Neural progenitor cell (in vitro differentiated cells): ENCODE data around the gene CYP11A1. TPM values are rescaled to one million over a fixed set of nuclear protein-coding genes. Genes with fewer than 3 reads are reported as not detected.
A peak's percentile ranks its signal among the peaks of the same experiment; 100 is the strongest.

ENCODE experiments used
- DNase-seq: peaks from one replicate; pipeline ENCODE4 v3.0.0-alpha.2; 2016; ENCODE audit warnings: low spot score
- H2AFZ ChIP-seq: fragments of 200-600 bp; sonication (generic); replicated peaks from 2 replicates; pipeline ENCODE4 v1.6.1; 2016; ENCODE audit warnings: antibody characterized with exemption
- H3F3A ChIP-seq: fragments of 200-600 bp; sonication (generic); 2 replicates; pipeline ENCODE4 v1.6.1; 2016; ENCODE audit warnings: antibody characterized with exemption, low read depth
- H3K27ac ChIP-seq: fragments of 200-600 bp; sonication (generic); 2 replicates; pipeline ENCODE4 v1.5.1; 2016; ENCODE audit warnings: mild to moderate bottlenecking
- H3K27me3 ChIP-seq: fragments of 200-600 bp; sonication (generic); 2 replicates; pipeline ENCODE4 v1.6.1; 2016; ENCODE audit warnings: mild to moderate bottlenecking, moderate library complexity
- H3K36me3 ChIP-seq: fragments of 200-600 bp; sonication (generic); 2 replicates; pipeline ENCODE4 v1.5.1; 2016
- H3K4me1 ChIP-seq: fragments of 200-600 bp; sonication (generic); 2 replicates; pipeline ENCODE4 v1.6.1; 2016; ENCODE audit warnings: mixed run types
- H3K4me2 ChIP-seq: fragments of 200-600 bp; sonication (generic); 2 replicates; pipeline ENCODE4 v1.6.1; 2016
- H3K4me3 ChIP-seq: fragments of 200-600 bp; sonication (generic); 2 replicates; pipeline ENCODE4 v1.5.1; 2016
- H3K79me2 ChIP-seq: fragments of 200-600 bp; sonication (generic); 2 replicates; pipeline ENCODE4 v1.6.1; 2016; ENCODE audit warnings: low read depth
- H3K9ac ChIP-seq: fragments of 200-600 bp; sonication (generic); 2 replicates; pipeline ENCODE4 v1.6.1; 2016
- H3K9me3 ChIP-seq: fragments of 200-600 bp; sonication (generic); 2 replicates; pipeline ENCODE4 v1.5.1; 2016; ENCODE audit warnings: low read depth
- H4K20me1 ChIP-seq: fragments of 200-600 bp; sonication (generic); 2 replicates; pipeline ENCODE4 v1.6.1; 2016; ENCODE audit warnings: low read depth
- H3K27ac Mint-ChIP-seq: 3 replicates; pipeline ENCODE4 v1.8.0; 2021; ENCODE audit warnings: mixed read lengths
- H3K27me3 Mint-ChIP-seq: 2 replicates; pipeline ENCODE4 v1.8.0; 2022; ENCODE audit warnings: low read depth, mild to moderate bottlenecking, inconsistent platforms, moderate library complexity, mixed read lengths; ENCODE audit not compliant: insufficient read depth
- H3K36me3 Mint-ChIP-seq: 3 replicates; pipeline ENCODE4 v1.8.0; 2021; ENCODE audit warnings: mixed read lengths
- H3K4me1 Mint-ChIP-seq: 3 replicates; pipeline ENCODE4 v1.8.0; 2021; ENCODE audit warnings: mixed read lengths
- H3K4me3 Mint-ChIP-seq: 3 replicates; pipeline ENCODE4 v1.8.0; 2021; ENCODE audit warnings: mild to moderate bottlenecking, moderate library complexity, mixed read lengths
- H3K9me3 Mint-ChIP-seq: 3 replicates; pipeline ENCODE4 v1.8.0; 2020; ENCODE audit warnings: mixed read lengths
- CTCF ChIP-seq: fragments of 200-600 bp; sonication (generic); IDR thresholded peaks from 2 replicates; pipeline ENCODE4 v1.5.1; 2017; ENCODE audit warnings: antibody characterized with exemption, mild to moderate bottlenecking
- EZH2 ChIP-seq: fragments of 200-600 bp; sonication (generic); IDR thresholded peaks from 2 replicates; pipeline ENCODE4 v1.6.1; 2017; ENCODE audit warnings: antibody characterized with exemption, mild to moderate bottlenecking, moderate library complexity
- EZH2phosphoT487 ChIP-seq: fragments of 200-600 bp; sonication (generic); IDR thresholded peaks from 2 replicates; pipeline ENCODE4 v1.6.1; 2017; ENCODE audit warnings: antibody characterized with exemption
- total RNA-seq: library from RNA; depleted of rRNA; stranded (reverse); fragments of >200 nt; gene quantifications from 2 replicates; pipeline ENCODE4 v1.2.3, GENCODE V29; 2015; ENCODE audit warnings: low replicate concordance

CYP11A1 gene
- total RNA-seq, 1 donor from 2014 or later, result 0.99 TPM

- H3K9ac ChIP-seq, result no peak overlapping the region
- Mint-ChIP-seq H3K4me3 (no peak overlapping the region), H3K27ac (no peak overlapping the region), H3K36me3 (peaks cover under 1% of the 10 kb centered on the region), H3K4me1 (peaks cover 28% of the 10 kb centered on the region), H3K27me3 (peaks cover 2% of the 10 kb centered on the region), H3K9me3 (no peaks in the 10 kb centered on the region)
- no peaks in the 10 kb centered on the region for H3K27me3 ChIP-seq
- H3F3A ChIP-seq, result no peaks in the 10 kb centered on the region
- H3K4me3 ChIP-seq, result no peak overlapping the region
- no peak for DNase-seq
- H2AFZ ChIP-seq, result no peak overlapping the region
- no peak overlapping the region for H3K4me2 ChIP-seq
- no peaks in the 10 kb centered on the region for H3K4me1 ChIP-seq
- H3K9me3 ChIP-seq, result no peaks in the 10 kb centered on the region
- no peak overlapping the region for H3K27ac ChIP-seq
- no peaks in the 10 kb centered on the region for H3K36me3 ChIP-seq
- TF ChIP-seq CTCF (no peak), EZH2phosphoT487 (no peak), EZH2 (no peak)
- no peaks in the 10 kb centered on the region for H4K20me1 ChIP-seq
- no peaks in the 10 kb centered on the region for H3K79me2 ChIP-seq
Observed at GRCh38 chr15:74328331-74329056, 39.0 kb downstream of the CYP11A1 start.

GRCh38 chr15:74327756-74328155, 39.7 kb downstream of the CYP11A1 start:
- no peaks in the 10 kb centered on the region for H3K36me3 ChIP-seq
- Mint-ChIP-seq H3K27me3 (peaks cover 2% of the 10 kb centered on the region), H3K9me3 (no peaks in the 10 kb centered on the region), H3K36me3 (no peaks in the 10 kb centered on the region), H3K4me1 (peaks cover 28% of the 10 kb centered on the region), H3K4me3 (peak overlapping the region; percentile 42), H3K27ac (peak overlapping the region; percentile 78)
- TF ChIP-seq CTCF (no peak), EZH2 (no peak), EZH2phosphoT487 (no peak)
- H2AFZ ChIP-seq, result no peak overlapping the region
- no peaks in the 10 kb centered on the region for H4K20me1 ChIP-seq
- DNase-seq, result no peak
- peaks cover 3% of the 10 kb centered on the region for H3F3A ChIP-seq
- no peak overlapping the region for H3K9ac ChIP-seq
- no peaks in the 10 kb centered on the region for H3K27me3 ChIP-seq
- no peaks in the 10 kb centered on the region for H3K79me2 ChIP-seq
- no peak overlapping the region for H3K4me3 ChIP-seq
- H3K9me3 ChIP-seq, result no peaks in the 10 kb centered on the region
- H3K4me2 ChIP-seq, result no peak overlapping the region
- H3K27ac ChIP-seq, result no peak overlapping the region
- no peaks in the 10 kb centered on the region for H3K4me1 ChIP-seq

- no peaks in the 10 kb centered on the region for H3K79me2 ChIP-seq
- no peak for DNase-seq
- Mint-ChIP-seq H3K36me3 (no peaks in the 10 kb centered on the region), H3K9me3 (no peaks in the 10 kb centered on the region), H3K4me3 (no peak overlapping the region), H3K4me1 (peaks cover 30% of the 10 kb centered on the region), H3K27ac (peak overlapping the region; percentile 33), H3K27me3 (peaks cover 2% of the 10 kb centered on the region)
- no peaks in the 10 kb centered on the region for H3K4me1 ChIP-seq
- H3K4me3 ChIP-seq, result no peak overlapping the region
- no peaks in the 10 kb centered on the region for H3K9me3 ChIP-seq
- H4K20me1 ChIP-seq, result no peaks in the 10 kb centered on the region
- TF ChIP-seq EZH2phosphoT487 (no peak), CTCF (no peak), EZH2 (no peak)
- H2AFZ ChIP-seq, result no peak overlapping the region
- no peaks in the 10 kb centered on the region for H3K36me3 ChIP-seq
- H3K27me3 ChIP-seq, result no peaks in the 10 kb centered on the region
- peaks cover 3% of the 10 kb centered on the region for H3F3A ChIP-seq
- no peak overlapping the region for H3K27ac ChIP-seq
- no peak overlapping the region for H3K9ac ChIP-seq
- no peak overlapping the region for H3K4me2 ChIP-seq
Observed at GRCh38 chr15:74326746-74327145, 40.7 kb downstream of the CYP11A1 start.
